ENCODE data around the gene SP1.
"Not testable (repeated sequence)": the region's sequence is repeated elsewhere in the genome, so short reads cannot be mapped to it uniquely, and the experiment has no call there.

Gene SP1

DNA sequence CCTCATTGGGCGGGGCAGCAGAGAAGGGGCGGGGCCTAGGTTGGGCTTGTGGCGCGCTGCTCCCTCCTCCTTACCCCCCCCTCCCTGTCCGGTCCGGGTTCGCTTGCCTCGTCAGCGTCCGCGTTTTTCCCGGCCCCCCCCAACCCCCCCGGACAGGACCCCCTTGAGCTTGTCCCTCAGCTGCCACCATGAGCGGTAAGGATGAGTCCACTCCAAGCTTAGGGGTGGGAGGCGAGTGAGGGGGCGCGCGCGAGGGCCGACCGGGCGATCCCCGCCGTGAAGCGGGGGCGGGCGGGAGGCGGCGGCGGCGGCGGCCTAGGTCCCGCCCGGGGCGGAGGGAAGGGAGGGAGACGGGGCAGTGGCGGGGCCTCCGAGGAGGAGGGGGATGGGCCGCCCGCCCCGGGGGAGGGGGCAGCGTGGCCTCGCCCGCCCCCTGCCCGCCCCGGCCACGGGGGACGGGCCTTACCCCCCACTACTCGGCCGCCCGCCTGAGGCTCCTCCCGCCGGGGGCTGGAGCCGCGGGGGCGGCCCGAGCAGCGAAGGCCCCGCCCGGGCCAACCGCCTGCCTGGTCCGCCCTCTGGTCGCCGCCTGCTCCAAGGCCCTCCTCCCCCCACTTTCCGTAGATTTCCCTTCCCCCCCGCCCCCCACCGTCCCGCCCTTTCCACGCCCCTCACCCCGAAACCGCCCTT lies at the start of gene SP1:
SP1 (plus strand) TSS at position 73 of the 690 bp plus-strand sequence; CDS start at position 189, 116 bp downstream.
- peak; percentile 94 for DNase-seq (ENCODE audit: low read depth)

DNA sequence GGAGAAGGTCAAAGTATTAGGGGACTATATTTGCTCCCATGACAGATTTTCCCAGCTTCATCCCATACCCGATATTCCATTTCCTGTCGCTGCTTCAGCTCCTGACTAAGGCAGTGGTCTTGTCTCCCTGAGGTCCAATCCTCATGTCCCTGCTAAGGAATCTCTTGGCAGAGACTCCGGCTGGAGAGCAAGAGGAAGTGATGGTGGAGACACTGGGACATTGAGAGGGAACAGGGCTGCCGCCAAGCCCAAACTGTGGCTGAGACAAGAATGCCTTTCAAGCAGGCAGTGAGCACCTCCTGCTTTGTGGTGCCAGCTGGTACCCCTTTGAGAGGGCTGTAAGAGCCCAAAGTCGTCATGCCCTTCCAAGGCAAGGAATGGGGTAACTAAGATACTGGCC lies 49.3 kb upstream of the SP1 start:
- no peak for DNase-seq (ENCODE audit: low read depth)

DNA sequence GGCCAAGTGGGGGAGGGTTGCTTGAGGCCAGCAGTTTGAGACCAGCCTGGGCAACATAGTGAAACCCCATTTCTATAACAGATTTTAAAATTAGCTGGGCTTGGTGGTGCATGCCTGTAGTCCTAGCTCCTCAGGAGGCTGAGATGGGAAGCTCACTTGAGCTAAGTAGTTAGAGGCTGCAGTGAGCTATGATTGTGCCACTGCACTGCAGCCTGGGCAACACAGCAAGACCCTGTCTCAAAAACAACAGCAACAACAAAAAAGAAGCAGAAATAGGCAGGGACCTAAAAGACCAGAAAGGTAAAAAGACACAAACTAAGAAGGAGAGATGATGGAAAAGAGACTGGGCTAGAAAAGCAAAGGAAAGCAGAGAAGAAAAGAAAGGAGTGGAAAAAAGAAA lies 47.6 kb upstream of the SP1 start:
- not testable (repeated sequence) for DNase-seq (ENCODE audit: low read depth)

DNA sequence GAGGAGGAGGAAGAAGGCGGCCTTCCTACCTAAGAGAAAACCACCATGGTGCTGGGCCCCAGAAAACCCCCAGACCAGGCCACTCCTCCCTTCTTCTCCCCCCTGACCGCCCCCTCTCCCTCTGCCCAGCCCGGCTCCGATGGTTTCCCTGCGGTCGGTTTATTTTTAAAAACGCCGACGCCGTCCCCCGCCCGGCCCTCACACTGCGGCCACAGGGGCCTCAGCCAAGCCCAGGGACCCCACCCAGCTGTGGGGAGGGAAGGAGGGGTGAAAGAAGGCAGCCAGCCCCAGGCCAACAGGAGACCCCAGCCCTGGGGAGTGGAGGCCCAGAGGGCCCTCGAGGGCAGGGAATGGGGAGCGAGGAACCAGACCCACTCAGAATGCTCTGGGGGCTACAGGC lies 47.2 kb upstream of the SP1 start:
- no peak for DNase-seq (ENCODE audit: low read depth)

DNA sequence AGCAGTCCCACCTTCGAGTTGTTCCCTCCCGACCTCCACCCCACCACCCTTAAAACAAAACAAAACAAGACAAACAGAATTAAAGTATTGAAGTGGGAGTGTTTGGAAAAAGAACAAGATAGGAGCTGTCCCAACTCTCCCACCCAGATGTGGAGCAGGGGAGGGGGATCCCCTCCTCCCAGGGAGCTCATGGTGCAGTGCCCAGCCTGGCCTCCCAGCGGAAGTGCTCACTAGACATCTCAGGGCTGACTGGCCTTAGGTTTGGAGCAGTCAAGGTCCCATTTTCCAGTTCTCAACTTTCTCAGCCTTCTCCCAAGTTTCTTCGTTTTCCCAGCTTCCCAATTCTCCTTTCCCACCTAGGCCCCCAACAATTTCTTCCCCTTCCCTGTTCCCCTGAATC lies 46.7 kb upstream of the SP1 start:
- DNase-seq (ENCODE audit: low read depth), result no peak

DNA sequence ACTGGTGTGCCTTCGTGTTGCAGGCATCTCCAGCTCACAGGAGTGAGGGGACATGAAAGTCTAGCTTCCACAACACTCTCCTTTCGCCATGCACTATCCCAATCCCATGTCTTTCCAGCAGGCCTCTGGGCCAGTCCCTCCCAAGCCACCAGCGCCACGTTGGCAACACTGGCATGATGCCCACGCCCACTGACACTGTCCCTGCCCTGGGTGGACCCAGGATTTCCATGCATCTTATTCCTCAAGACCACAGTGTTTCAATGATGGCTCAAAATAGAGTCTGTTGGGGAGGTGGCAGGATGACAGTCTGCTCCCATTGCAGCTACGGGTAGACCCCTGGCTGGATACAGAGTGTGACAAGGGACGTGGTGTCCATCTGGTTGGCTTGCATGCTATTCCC lies 46.1 kb upstream of the SP1 start:
- DNase-seq (ENCODE audit: low read depth), result no peak

DNA sequence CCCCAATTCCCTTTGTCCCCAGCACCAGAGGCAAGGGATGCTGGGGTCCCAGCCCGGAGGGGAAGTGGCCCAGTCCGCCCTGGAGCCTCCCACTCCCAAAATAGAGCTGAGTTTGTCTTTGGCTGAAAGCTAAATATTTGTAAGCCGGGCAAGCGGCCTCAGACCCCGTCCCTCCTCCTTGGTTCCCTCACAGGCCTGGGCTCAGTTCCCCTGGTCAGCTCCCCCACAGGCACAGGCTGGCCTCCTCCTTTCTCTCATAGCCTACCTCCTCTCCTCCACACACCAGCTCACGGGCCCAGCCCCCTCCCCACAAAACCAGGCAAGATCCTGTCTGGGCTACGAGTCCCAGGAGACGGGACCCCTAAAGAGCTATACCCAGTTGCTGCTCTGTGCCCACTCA lies 45.2 kb upstream of the SP1 start:
- DNase-seq (ENCODE audit: low read depth), result no peak

DNA sequence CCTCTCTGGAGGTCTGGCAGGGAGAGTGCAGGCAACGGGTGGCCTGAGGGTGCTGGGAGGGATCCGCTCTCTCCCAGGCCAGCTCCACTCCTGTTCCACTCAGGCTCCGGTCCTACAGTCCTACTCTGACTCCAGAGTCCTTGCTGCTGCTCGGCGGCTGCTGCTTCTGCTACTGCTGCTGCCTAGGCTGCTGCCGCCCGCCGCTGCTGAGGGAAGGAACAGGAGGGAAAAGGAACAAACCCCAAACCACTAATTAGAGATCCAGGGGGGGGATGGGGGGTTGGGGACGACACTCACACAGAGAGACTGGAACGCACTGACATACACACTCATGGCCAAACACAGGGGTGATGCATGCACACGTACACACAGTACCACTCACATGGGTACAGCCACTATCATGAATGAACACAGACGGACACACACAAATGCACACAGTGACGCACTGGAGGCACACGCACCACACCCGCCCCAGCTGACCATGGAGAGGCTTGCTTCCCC lies 43.7 kb upstream of the SP1 start, which contains the start of gene SP7:
SP7 (minus strand) TSS at position 174 of the 501 bp plus-strand sequence. CDS start 708 bp downstream, outside the sequence.
- no peak for DNase-seq (ENCODE audit: low read depth)

DNA sequence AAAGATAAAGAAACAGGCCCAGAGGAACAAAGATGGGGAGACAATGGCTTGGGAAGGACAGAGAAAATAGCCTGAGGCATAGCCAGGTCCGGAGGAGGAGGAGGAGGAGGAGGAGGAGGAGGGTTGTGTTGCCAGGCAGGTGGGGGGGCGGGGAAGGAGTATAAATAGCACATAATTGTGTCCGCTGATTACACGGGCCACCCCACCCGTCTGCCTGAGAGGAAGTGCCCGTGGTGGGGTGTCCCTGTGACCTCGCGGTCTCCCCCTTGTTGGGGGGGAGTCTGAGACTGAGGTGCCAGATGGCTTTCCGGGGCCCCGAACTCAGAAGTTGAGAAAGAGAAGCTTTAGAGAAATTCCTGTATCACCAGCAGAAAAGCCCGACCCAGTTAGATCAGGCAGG lies 42.0 kb upstream of the SP1 start:
- DNase-seq (ENCODE audit: low read depth), result no peak

DNA sequence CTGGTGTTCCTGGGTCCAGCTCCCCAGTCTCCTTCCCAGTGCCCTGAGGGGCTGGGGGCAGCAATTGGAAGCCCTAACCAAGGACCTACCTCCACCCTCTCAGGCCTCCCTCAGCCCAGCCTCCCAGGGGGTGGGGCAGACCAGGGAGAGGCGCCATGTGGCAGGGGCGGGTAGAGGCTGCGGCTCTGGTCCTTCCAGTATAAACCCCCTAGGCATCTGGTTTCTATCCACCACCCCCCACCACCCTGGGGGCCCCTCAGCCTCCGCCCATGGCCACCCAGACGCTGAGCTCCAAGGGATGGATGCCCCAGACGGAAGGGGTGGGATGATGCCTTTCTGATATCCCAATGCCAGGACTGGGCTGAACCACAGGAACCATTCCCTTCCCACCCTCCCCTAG lies 41.1 kb upstream of the SP1 start:
- DNase-seq (ENCODE audit: low read depth), result no peak

DNA sequence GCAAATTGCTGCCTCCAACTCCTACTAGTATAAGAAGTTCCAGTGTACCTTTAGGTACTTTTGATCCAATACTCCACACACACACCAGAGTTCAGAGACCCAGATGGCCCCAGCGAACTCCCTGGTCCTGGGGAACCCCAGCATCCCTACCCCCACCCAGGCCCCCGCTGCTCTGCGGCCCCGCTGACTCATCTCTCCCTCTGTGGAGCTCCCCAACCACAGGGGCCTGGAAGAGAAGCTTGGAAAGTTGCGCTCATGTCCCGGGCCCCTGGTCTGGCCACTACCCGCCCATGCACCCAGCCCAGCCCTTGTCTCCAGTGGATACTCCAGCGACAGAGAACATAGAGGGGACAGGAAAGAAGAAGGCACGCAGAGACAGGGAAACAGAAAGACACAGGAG lies 39.6 kb upstream of the SP1 start:
- no peak for DNase-seq (ENCODE audit: low read depth)

DNA sequence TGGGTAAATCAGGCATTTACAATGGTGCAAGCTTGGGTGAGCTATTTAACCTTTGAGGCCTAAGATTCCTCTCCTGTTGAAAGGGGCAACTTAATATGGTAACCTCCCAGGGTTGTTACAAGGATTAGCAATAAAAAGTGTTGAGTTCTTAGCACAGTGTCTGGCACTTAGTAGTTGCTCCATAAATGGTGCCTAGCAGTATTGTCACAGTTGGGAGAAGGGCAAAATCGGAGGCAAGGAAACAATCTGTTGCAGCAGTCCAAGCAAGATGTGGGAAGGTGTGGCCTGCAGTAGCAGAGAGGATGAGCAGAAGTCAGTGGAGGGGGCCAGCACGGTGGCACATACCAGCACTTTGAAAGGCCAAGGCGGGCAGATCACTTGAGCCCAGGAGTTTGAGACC lies 36.5 kb upstream of the SP1 start:
- DNase-seq (ENCODE audit: low read depth), result no peak

DNA sequence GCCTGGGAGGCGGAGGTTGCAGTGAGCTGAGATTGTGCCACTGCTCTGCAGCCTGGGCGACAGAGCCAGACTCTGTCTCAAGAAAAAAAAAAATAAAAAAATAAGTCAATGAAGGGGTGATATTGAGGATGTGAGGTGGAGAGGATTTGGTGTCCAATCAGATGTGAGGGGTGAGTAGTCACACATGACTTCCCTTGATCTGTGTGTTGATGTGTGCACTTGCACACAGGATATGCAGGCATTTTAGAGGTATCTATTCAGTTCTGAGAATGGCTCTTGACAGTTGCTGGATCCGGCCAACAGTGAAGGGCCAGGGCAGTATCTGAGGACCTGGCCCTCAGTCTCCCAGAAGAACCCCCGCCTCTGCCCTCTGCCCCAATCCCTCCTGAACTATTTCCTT lies 36.0 kb upstream of the SP1 start:
- DNase-seq (ENCODE audit: low read depth), result no peak

DNA sequence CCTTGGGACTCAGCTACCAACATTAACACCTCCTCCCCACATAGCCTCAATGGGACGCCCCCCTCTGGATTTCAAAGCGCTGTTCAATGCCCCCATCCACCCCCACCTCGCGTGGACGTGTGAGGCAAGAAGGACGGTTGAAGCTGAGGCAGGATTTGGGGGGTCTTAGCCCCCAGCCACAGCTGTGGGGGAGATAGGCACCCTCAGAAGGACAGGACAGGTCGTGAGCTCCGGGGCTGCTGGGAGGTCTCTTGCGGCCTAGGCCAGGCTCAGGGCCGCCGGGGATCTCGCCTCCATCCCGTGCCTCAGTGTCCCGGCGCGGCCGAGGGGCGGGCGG lies 35.5 kb upstream of the SP1 start:
- no peak for DNase-seq (ENCODE audit: low read depth)

DNA sequence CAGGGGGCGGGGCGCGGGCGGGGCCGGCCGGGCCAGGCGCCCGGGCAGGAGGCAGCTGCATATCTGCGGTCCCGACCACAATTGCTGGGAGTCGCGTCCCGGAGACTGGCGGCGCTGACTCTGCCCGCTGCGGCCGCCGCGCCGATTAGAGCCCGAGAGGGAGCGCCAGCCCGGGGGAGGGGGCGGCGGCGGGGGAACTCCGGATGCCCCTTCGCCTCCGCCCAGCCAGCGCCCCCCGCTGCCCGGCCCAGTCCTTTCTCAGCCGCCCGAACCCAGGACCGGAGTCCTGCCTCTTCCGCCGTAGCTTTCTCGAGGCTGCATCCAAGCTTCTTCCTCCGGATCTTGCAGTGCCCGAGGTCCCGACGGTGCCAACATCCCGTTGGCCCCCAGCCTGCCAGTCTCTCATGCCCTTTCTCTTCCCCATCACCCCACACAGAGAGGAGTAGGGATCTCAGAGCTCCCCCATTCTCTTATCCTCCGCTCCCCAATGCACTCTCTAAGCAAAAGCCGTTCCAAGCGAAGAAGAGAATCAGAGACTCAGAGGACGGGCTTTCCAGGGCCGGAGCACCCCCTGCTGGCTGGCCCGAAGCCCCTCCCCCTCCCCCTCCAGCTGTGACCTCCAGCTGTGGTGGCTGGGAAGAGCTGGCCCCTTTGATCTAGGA lies 35.0 kb upstream of the SP1 start:
- peak; percentile 42 for DNase-seq (ENCODE audit: low read depth)

DNA sequence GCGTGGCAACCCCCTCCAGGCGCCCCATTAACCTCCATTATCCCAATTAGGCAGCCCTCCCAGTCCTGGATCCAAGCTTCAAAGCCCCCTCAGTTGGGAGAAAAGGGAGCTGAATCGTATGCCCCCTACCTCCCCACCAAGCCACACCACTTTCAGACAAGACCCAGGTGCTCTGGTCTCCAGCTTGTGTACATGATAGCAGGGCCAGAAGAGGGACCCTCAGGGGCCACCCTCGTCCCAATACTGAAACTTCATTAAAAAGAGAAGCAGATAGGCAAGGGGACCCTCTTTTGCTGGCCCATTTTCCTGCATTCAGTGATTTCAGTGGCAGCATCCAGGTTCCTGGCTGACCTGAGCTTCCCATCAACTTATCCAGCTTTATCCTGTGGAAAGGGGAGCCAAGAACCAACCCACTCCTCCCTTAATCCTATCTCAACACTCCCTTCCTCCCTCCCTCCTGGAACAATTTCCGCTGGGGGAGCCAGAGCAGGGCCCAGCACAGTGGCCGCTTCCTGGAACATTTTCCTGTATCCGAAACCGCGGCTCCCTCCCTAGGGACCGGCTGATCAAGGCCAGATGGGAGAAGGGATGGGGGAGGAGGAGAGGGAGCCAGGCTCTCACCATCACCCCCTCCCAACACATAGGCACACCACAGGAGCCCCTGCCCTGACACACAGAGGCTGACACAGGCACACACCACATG lies 34.3 kb upstream of the SP1 start:
- DNase-seq (ENCODE audit: low read depth), result no peak

DNA sequence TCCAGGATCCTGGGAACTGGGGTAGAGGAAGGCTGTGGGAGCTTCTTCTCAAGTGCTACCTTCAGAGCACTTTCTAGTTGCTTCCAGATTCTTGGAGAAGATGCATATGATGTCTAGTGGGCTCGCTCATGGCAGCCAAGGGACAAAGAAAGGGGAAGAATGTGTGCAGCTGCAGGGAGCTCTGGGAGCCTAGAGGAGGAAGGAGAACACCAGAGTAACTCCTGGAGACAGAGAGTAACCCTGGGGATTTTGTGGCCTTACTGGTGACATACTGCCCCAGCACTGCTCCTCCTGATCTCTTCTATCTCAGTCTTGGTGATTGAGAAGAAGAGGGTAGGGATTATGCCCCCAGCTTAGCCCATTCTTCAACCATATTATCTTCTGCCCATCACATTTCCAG lies 33.5 kb upstream of the SP1 start:
- no peak for DNase-seq (ENCODE audit: low read depth)

DNA sequence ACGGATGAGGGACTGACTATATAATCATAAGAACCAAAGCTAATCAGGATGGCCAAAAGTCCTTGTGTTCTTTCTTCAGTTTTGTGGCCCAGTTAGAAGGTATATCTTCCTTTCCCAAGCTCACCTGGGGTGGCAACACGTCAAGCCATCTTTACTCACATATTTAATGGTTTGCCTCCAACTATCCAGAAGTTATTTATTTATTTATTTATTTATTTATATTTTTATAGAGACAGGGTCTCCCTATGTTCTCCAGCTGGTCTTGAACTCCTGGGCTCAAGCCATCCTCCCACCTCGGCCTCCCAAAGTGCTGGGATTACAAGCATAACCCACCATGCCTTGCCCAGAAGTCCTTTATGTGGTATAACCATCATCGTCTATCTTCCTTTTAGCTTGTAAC lies 32.1 kb upstream of the SP1 start:
- no peak for DNase-seq (ENCODE audit: low read depth)

DNA sequence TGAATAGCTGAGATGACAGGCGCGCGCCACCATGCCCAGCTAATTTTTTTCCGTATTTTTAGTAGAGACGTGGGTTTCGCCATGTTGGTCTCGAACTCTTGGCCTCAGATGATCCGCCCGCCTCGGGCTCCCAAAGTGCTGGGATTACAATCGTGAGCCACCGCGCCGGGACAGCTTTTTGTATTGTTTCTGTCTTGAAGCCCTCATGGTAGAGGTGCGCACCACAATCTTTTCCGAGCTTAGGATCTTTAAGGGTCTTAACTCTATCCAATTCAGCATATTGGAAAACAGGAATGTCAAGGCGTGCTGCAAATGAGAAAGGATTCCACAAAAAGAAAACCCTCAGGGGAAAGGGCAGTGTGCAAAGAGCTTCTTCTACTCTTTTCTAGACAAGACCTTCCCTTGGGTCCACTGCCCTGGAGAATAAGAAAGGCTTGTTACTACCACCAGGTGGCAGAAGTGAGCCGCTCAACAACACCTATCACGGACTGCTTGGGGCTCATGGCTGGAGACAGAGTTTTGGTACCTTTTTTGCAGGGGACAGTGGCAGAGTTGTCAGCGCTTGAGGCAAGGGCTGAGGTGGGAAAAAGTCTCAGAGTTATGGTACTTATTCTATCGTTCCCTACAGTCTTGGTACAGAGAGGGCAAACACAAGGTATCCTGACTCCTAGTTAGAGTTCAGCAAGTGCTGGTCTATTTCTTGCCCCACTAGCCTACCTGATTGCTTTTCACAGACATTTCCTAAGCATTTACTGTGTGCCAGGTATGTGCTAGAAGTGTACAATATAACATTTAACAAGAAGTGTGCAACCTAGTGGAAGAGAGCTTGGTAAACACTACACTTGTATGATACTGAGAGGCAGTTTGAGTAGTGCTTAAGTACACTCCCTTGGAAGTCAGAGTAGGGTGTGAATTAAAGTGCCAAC lies 27.4 kb upstream of the SP1 start:
- DNase-seq (ENCODE audit: low read depth), result peak; percentile 37

DNA sequence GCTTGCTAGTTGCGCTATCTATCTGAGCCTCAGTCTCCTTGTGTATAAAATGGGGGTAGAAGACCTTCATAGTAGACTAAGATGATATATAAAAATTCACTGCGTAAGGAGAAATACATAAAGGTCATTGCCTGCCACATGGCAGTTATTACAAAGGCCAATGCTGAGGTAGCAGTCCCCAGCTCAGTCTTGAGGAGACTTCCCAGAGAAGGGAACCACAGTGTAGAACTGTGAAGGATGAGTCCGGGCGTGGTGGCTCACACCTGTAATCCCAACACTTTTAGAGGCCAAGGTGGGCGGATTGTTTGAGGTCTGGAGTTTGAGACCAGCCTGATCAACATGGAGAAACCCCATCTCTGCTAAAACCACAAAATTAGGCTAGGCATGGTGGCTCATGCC lies 26.7 kb upstream of the SP1 start:
- no peak for DNase-seq (ENCODE audit: low read depth)

DNA sequence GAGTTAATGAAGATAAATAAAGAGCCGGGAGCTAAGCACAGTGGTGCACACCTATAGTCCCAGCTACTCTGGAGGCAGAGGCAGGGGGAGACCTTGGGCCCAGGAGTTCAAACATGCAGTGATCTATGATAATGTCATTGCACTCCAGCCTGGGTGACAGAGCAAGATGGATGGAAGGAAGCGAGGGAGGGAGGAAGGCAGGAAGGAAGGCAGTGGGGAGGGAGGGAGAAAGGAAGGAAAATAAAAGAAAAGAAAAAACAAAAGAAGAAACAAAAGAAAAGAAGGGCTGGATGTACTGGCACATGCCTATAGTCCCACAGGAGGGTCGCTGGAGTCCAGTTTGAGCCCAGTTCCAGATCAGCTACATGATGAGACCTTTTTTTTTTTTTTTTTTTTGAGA lies 24.9 kb upstream of the SP1 start:
- no peak for DNase-seq (ENCODE audit: low read depth)

DNA sequence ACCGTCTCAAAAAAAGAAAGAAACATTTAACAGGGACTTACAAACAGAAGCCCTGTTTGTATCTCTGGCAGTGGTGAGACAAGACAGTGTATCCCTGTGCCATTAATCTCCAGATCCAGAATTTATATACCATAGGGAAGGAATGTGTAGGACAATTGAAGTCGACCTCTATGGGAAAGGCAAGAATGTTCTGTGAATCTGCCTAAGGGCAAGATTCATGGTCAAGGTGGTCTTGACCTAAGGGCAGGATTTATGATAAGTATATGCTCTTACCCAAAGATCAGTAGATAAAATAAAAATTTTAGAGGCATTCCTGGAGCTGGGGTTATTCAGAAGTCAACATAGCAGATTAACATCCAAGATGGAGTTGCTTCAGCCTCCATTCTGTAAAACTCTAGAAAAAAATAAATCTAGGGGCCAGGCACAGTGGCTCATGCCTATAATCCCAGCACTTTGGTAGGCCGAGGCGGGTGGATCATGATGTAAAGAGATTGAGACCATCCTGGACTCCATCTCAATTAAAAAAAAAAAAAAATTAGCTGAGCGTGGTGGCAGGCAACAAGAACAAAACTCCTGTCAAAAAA lies 21.0 kb upstream of the SP1 start:
- DNase-seq (ENCODE audit: low read depth), result no peak

All from stimulated activated CD8-positive, alpha-beta memory T cell treated with anti-CD3 and anti-CD28 coated beads, Interleukin-15, amount 100 ng/mL, for 24 hours (primary cell).